HEK293T (cell line): ENCODE results near the gene RFK.

Source experiments
- BHLHE40 ChIP-seq: fragments of 450-650 bp; IDR thresholded peaks from 2 replicates; pipeline ENCODE4 v1.6.1; 2016; ENCODE audit warnings: mild to moderate bottlenecking, moderate library complexity, borderline replicate concordance
- ELF4 ChIP-seq: fragments of 450-650 bp; IDR thresholded peaks from 2 replicates; pipeline ENCODE4 v1.6.1; 2017; ENCODE audit warnings: antibody characterized with exemption
- FOXA1 ChIP-seq: fragments of 450-650 bp; IDR thresholded peaks from 2 replicates; pipeline ENCODE4 v1.6.1; 2016; ENCODE audit warnings: mild to moderate bottlenecking
- FOXM1 ChIP-seq: fragments of 450-650 bp; IDR thresholded peaks from 2 replicates; pipeline ENCODE4 v1.6.1; 2017; ENCODE audit warnings: mild to moderate bottlenecking, borderline replicate concordance
- LEF1 ChIP-seq: fragments of 450-650 bp; IDR thresholded peaks from 2 replicates; pipeline ENCODE4 v1.6.1; 2017; ENCODE audit warnings: mild to moderate bottlenecking, borderline replicate concordance
- NFRKB ChIP-seq: fragments of 450-650 bp; IDR thresholded peaks from 2 replicates; pipeline ENCODE4 v1.6.1; 2016; ENCODE audit warnings: mild to moderate bottlenecking, moderate library complexity
- TF ChIP-seq, protein P1 (sequence below): fragments of 450-650 bp; IDR thresholded peaks from 2 replicates; pipeline ENCODE4 v1.6.1; 2016

DNA sequence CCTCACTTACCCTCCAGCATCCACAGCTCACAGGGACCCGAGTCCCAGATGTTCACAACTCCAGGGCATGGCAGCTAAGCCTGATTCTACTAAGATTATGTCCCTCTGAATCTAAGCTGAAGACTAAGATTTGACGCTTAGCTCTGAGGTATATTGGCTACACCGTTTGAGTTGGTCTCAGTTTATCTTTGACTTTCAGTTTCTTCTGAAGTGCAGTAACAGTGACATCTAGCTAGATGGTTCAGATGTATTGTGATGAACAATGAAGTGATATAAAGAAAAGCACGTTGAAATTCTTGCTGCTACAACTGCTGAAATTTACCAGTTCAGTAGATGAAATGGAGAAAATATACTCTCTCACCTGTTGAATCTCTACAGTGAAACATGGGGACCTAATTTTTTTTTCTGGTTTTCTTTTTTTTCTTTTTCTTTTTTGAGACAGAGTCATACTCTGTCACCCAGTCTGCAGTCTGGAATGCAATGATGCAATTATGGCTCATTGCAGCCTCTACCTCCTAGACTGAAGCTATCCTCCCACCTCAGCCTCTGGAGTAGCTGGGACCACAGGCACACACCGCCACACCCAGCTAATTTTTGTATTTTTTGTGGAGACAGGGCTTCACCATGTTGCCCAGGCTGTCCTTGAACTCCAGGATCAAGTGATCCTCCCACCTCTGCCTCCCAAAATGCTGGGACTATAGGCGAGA is 15.7 kb downstream of the RFK start:
- TF ChIP-seq BHLHE40, result no peak
- no peak for TF ChIP-seq FOXM1
- no peak for TF ChIP-seq NFRKB
- no peak for TF ChIP-seq FOXA1
- TF ChIP-seq, protein P1, sequence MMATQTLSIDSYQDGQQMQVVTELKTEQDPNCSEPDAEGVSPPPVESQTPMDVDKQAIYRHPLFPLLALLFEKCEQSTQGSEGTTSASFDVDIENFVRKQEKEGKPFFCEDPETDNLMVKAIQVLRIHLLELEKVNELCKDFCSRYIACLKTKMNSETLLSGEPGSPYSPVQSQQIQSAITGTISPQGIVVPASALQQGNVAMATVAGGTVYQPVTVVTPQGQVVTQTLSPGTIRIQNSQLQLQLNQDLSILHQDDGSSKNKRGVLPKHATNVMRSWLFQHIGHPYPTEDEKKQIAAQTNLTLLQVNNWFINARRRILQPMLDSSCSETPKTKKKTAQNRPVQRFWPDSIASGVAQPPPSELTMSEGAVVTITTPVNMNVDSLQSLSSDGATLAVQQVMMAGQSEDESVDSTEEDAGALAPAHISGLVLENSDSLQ, result no peak
- TF ChIP-seq ELF4, result no peak
- no peak for TF ChIP-seq LEF1
